ENCODE results near the gene CKAP5. TPM values are rescaled to one million over a fixed set of nuclear protein-coding genes. Genes with fewer than 3 reads are reported as not detected.

CKAP5 gene
- total RNA-seq, 1 donor from 2014 or later: 247 TPM

DNA sequence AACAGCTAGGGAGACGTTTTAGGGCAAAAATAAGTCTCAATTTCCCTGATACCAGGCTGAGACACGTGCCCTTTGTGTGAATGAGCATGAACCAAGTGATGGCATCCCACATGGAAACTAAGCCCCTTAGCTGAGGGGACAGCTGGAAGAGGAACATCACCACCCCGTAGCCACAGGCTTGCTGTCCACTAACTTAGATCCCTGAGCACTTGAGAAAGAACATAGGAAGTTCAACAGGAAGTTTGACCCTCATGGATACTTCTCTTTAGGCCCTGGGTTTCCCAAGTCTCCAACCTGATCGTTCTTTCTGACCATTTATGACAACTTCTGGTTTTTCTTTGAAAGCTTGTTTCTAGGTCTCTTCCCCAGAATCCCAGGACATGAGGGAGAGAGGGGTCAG lies 11.6 kb upstream of the CKAP5 start:
- Histone ChIP-seq H3K36me3 (no peaks in the 10 kb centered on the region), H3K9me3 (ENCODE audit: low read depth) (no peaks in the 10 kb centered on the region), H3F3A (ENCODE audit: low read depth) (no peaks in the 10 kb centered on the region), H4K20me1 (ENCODE audit: low read depth) (no peaks in the 10 kb centered on the region), H3K27ac (no peak overlapping the region), H3K4me3 (no peak overlapping the region), H3K79me2 (ENCODE audit: low read depth) (no peaks in the 10 kb centered on the region), H3K4me1 (no peaks in the 10 kb centered on the region), H2AFZ (replicated peaks) (no peak overlapping the region), H3K4me2 (no peak overlapping the region), H3K9ac (no peak overlapping the region), H3K27me3 (no peaks in the 10 kb centered on the region)
- Mint-ChIP-seq H3K4me1 (no peaks in the 10 kb centered on the region), H3K36me3 (peaks cover 40% of the 10 kb centered on the region), H3K27ac (no peak overlapping the region), H3K9me3 (no peaks in the 10 kb centered on the region), H3K27me3 (ENCODE audit: insufficient read depth, low read depth) (peaks cover 2% of the 10 kb centered on the region), H3K4me3 (no peak overlapping the region)
- DNase-seq (ENCODE audit: low spot score): no peak
- TF ChIP-seq EZH2 (IDR thresholded peaks at IDR 0.05): no peak

GRCh38 chr11:46856605-46857343 lies 10.7 kb upstream of the CKAP5 start:
- Histone ChIP-seq H3K9me3 (ENCODE audit: low read depth) (no peaks in the 10 kb centered on the region), H3K36me3 (no peaks in the 10 kb centered on the region), H3K27me3 (no peaks in the 10 kb centered on the region), H4K20me1 (ENCODE audit: low read depth) (no peaks in the 10 kb centered on the region), H2AFZ (replicated peaks) (no peak overlapping the region), H3K4me3 (no peak overlapping the region), H3K4me2 (no peak overlapping the region), H3K79me2 (ENCODE audit: low read depth) (no peaks in the 10 kb centered on the region), H3K9ac (no peak overlapping the region), H3K27ac (no peak overlapping the region), H3K4me1 (no peaks in the 10 kb centered on the region), H3F3A (ENCODE audit: low read depth) (no peaks in the 10 kb centered on the region)
- Mint-ChIP-seq H3K9me3 (no peaks in the 10 kb centered on the region), H3K27me3 (ENCODE audit: insufficient read depth, low read depth) (peaks cover 2% of the 10 kb centered on the region), H3K4me1 (no peaks in the 10 kb centered on the region), H3K4me3 (no peak overlapping the region), H3K27ac (no peak overlapping the region), H3K36me3 (peaks cover 34% of the 10 kb centered on the region)
- no peak for TF ChIP-seq CTCF (IDR thresholded peaks at IDR 0.05)
- TF ChIP-seq EZH2phosphoT487 (IDR thresholded peaks at IDR 0.05): no peak
- TF ChIP-seq EZH2 (IDR thresholded peaks at IDR 0.05): no peak
- DNase-seq (ENCODE audit: low spot score): no peak

- no peaks in the 10 kb centered on the region for H3K4me1 ChIP-seq
- no peaks in the 10 kb centered on the region for H3K9me3 Mint-ChIP-seq
- no peak for TF ChIP-seq EZH2 (IDR thresholded peaks at IDR 0.05)
- TF ChIP-seq EZH2phosphoT487 (IDR thresholded peaks at IDR 0.05): no peak
- no peak for TF ChIP-seq CTCF (IDR thresholded peaks at IDR 0.05)
- no peak overlapping the region for H3K27ac Mint-ChIP-seq
- H3K4me1 Mint-ChIP-seq: peaks cover 4% of the 10 kb centered on the region
- no peak overlapping the region for H3K4me3 Mint-ChIP-seq
- H3K9ac ChIP-seq: no peak overlapping the region
- no peaks in the 10 kb centered on the region for H3K27me3 ChIP-seq
- H3K27ac ChIP-seq: no peak overlapping the region
- DNase-seq (ENCODE audit: low spot score): no peak
- H3K9me3 ChIP-seq (ENCODE audit: low read depth): no peaks in the 10 kb centered on the region
- H3K27me3 Mint-ChIP-seq (ENCODE audit: insufficient read depth, low read depth): peaks cover 2% of the 10 kb centered on the region
- H3K4me3 ChIP-seq: no peak overlapping the region
- peaks cover 34% of the 10 kb centered on the region for H3K36me3 Mint-ChIP-seq
- peaks cover 7% of the 10 kb centered on the region for H3F3A ChIP-seq (ENCODE audit: low read depth)
- H3K36me3 ChIP-seq: no peaks in the 10 kb centered on the region
- H2AFZ ChIP-seq (replicated peaks): no peak overlapping the region
- no peak overlapping the region for H3K4me2 ChIP-seq
- no peaks in the 10 kb centered on the region for H4K20me1 ChIP-seq (ENCODE audit: low read depth)
- H3K79me2 ChIP-seq (ENCODE audit: low read depth): no peaks in the 10 kb centered on the region
Observed at GRCh38 chr11:46855863-46856262, 9.8 kb upstream of the CKAP5 start.

DNA sequence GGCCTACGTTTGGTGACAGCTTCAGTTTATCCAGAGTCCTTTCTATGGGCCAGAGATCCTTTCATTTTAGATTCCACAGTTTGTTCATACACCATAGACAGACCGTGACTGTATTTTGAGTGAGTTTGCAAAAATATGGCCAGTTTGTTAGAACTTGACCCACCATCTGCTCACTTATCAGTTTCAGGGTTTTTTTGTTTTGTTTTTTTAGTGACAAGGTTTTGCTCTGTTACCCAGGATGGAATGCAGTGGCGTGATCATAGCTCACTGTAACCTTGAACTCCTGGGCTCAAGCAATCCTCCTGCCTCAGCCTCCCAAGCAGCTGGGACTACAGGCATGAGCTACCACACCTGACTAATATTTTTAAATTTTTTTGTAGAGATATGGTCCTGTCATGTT lies 9.1 kb upstream of the CKAP5 start:
- Histone ChIP-seq H3K9me3 (ENCODE audit: low read depth) (no peaks in the 10 kb centered on the region), H3K36me3 (no peaks in the 10 kb centered on the region), H3K4me3 (no peak overlapping the region), H3F3A (ENCODE audit: low read depth) (peaks cover 12% of the 10 kb centered on the region), H3K9ac (no peak overlapping the region), H3K4me2 (no peak overlapping the region), H3K4me1 (no peaks in the 10 kb centered on the region), H2AFZ (replicated peaks) (no peak overlapping the region), H3K27me3 (no peaks in the 10 kb centered on the region), H4K20me1 (ENCODE audit: low read depth) (no peaks in the 10 kb centered on the region), H3K79me2 (ENCODE audit: low read depth) (no peaks in the 10 kb centered on the region), H3K27ac (no peak overlapping the region)
- Mint-ChIP-seq H3K36me3 (peaks cover 28% of the 10 kb centered on the region), H3K9me3 (no peaks in the 10 kb centered on the region), H3K4me1 (peaks cover 4% of the 10 kb centered on the region), H3K27me3 (ENCODE audit: insufficient read depth, low read depth) (peaks cover 2% of the 10 kb centered on the region), H3K4me3 (no peak overlapping the region), H3K27ac (no peak overlapping the region)
- TF ChIP-seq EZH2 (IDR thresholded peaks at IDR 0.05): no peak
- TF ChIP-seq CTCF (IDR thresholded peaks at IDR 0.05): no peak
- TF ChIP-seq EZH2phosphoT487 (IDR thresholded peaks at IDR 0.05): no peak
- DNase-seq (ENCODE audit: low spot score): no peak

Measured in neural progenitor cell (in vitro differentiated cells).